Neural crest cell (in vitro differentiated cells): Measurements from ENCODE around the gene CXCL16. TPM values are rescaled to one million over a fixed set of nuclear protein-coding genes. Genes with fewer than 3 reads are reported as not detected.
A peak's percentile ranks its signal among the peaks of the same experiment; 100 is the strongest.

Source experiments
- DNase-seq: peaks from one replicate; pipeline ENCODE4 v3.0.0; 2021; ENCODE audit warnings: low read depth, mixed read lengths, low spot score
- H3K27ac Mint-ChIP-seq: one replicate; pipeline ENCODE4 v1.8.0; 2021; ENCODE audit warnings: mild to moderate bottlenecking, mixed read lengths; ENCODE audit not compliant: unreplicated experiment
- H3K27me3 Mint-ChIP-seq: 2 replicates; pipeline ENCODE4 v1.8.0; 2021; ENCODE audit warnings: low read depth, mild to moderate bottlenecking, mixed read lengths
- H3K36me3 Mint-ChIP-seq: 2 replicates; pipeline ENCODE4 v1.8.0; 2021; ENCODE audit warnings: low read depth, mild to moderate bottlenecking, mixed read lengths
- H3K4me1 Mint-ChIP-seq: 2 replicates; pipeline ENCODE4 v1.8.0; 2021; ENCODE audit warnings: mixed read lengths
- H3K4me3 Mint-ChIP-seq: one replicate; pipeline ENCODE4 v1.8.0; 2021; ENCODE audit warnings: mild to moderate bottlenecking, mixed read lengths
- H3K9me3 Mint-ChIP-seq: 2 replicates; pipeline ENCODE4 v1.8.0; 2021; ENCODE audit warnings: mixed read lengths
- total RNA-seq: library from RNA; stranded (reverse); gene quantifications from 2 replicates; pipeline ENCODE4 v1.2.1, GENCODE V29; 2021
- TF ChIP-seq, protein P1 (sequence below): fragments of 200-600 bp; sonication (generic); conservative IDR thresholded peaks from 2 replicates; pipeline ENCODE4 v1.5.0; 2021; ENCODE audit warnings: antibody characterized with exemption, mild to moderate bottlenecking

CXCL16 gene
- total RNA-seq, 1 donor from 2014 or later = not detected

- Mint-ChIP-seq H3K27me3 (peaks cover 19% of the 10 kb centered on the region), H3K9me3 (no peaks in the 10 kb centered on the region), H3K4me3 (no peak overlapping the region), H3K4me1 (peaks cover 13% of the 10 kb centered on the region), H3K36me3 (no peaks in the 10 kb centered on the region), H3K27ac (no peak overlapping the region)
- TF ChIP-seq, protein P1, sequence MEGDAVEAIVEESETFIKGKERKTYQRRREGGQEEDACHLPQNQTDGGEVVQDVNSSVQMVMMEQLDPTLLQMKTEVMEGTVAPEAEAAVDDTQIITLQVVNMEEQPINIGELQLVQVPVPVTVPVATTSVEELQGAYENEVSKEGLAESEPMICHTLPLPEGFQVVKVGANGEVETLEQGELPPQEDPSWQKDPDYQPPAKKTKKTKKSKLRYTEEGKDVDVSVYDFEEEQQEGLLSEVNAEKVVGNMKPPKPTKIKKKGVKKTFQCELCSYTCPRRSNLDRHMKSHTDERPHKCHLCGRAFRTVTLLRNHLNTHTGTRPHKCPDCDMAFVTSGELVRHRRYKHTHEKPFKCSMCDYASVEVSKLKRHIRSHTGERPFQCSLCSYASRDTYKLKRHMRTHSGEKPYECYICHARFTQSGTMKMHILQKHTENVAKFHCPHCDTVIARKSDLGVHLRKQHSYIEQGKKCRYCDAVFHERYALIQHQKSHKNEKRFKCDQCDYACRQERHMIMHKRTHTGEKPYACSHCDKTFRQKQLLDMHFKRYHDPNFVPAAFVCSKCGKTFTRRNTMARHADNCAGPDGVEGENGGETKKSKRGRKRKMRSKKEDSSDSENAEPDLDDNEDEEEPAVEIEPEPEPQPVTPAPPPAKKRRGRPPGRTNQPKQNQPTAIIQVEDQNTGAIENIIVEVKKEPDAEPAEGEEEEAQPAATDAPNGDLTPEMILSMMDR = no peak
- DNase-seq = no peak
Measured at GRCh38 chr17:4728124-4728523, 11.6 kb downstream of the CXCL16 start.

DNA sequence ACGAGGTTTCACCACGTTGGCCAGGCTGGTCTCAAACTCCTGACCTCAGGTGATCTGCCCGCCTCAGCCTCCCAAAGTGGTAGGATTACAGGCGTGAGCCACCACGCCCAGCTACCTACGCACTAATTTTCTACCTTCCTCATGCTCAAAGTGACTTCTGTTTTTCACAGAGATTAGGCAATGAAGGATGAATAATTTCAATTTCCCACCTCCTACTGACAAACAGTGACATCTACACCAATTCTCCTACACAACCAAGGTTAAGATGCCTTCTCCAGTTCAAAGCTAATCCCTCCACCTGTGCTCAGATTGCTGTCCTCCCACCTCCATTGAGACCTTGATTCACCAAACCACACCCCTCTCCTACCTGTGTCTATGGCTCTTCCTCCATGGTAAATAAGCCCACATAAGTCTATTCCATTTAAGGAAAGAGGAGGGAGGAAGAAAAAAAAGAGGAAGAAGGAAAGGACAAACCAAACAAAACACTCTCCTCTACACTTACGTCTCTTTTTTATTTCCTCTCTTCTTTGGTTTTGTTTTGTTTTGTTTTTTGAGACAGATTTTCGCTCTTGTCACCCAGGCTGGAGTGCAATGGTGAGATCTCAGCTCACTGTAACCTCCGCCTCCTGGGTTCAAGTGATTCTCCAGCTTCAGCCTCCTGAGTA lies 13.9 kb downstream of the CXCL16 start:
- Mint-ChIP-seq H3K4me3 (no peak overlapping the region), H3K36me3 (no peaks in the 10 kb centered on the region), H3K27ac (no peak overlapping the region), H3K4me1 (peaks cover 4% of the 10 kb centered on the region), H3K27me3 (peaks cover 16% of the 10 kb centered on the region), H3K9me3 (no peaks in the 10 kb centered on the region)
- TF ChIP-seq, protein P1 = no peak
- DNase-seq = no peak

- Mint-ChIP-seq H3K36me3 (no peaks in the 10 kb centered on the region), H3K27ac (no peak overlapping the region), H3K27me3 (peaks cover 16% of the 10 kb centered on the region), H3K4me1 (no peaks in the 10 kb centered on the region), H3K9me3 (no peaks in the 10 kb centered on the region), H3K4me3 (no peak overlapping the region)
- DNase-seq = no peak
- TF ChIP-seq, protein P1 = no peak
Measured at GRCh38 chr17:4724650-4725049, 15.1 kb downstream of the CXCL16 start.

DNA sequence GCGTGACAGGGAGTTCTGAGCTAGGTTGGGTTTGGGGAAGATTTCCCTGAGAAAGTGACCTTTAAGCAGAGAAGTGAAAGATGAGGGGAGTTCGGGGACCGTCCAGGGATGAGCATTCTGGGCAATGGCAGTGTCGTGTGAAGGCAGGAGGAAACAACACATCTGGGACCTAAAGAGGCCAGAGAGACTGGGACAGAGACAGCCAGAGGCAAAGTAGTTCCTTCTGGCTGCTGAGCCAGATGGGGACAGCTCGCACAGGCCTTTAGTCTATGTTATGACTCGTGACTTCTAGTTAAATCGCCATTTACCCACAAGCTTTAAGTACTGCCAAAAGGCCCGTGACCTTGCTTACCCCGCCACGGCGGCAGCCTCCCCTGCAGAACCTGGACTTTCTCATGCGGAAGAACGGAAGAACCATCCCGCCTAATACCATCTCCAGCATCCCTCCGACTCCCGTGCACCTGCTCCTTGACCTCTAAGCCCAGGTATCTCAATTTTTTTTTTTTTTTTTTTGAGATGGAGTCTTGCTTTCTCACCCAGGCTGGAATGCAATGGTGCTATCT lies 17.0 kb downstream of the CXCL16 start:
- Mint-ChIP-seq H3K9me3 (no peaks in the 10 kb centered on the region), H3K36me3 (no peaks in the 10 kb centered on the region), H3K4me1 (no peaks in the 10 kb centered on the region), H3K27ac (no peak overlapping the region), H3K27me3 (peaks cover 14% of the 10 kb centered on the region), H3K4me3 (no peak overlapping the region)
- DNase-seq = no peak
- TF ChIP-seq, protein P1 = no peak

DNA sequence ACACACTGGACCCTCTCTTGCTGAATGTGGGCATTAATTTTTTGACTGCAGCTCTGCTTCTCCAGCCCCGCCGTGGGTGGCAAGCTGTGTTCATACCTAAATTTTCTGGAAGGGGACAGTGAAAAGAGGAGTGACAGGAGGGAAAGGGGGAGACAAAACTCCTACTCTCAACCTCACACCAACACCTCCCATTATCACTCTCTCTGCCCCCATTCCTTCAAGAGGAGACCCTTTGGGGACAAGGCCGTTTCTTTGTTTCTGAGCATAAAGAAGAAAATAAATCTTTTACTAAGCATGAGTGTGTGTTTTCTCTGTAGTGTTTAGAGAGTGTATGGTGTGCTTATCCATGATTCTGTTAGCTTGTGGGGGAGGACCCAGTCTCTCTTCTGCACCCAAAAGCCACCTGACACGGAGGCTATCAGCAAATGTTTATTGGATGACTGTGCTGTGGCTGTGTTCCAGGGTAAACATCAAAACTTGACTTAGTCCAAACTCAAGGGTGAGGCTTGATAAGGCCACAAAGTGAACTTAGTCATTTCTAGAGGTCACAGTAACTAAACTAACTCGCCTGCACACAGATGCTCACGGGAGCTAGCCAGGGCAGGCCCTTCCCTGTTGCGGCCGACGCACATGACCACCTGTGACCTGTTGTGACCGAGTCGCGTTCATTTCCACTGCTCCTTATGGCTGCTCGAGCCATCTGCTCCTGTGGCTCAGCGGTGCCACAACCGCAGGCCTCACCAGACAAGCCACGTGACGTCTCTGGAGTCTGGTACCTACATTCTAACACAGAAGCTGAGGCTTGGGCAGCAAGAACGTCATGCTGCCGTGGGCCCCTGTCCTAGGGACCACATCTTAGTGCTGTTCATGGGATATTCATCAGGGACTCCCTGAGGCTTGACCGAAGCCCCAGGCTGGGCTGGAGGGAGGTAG lies 18.3 kb downstream of the CXCL16 start:
- Mint-ChIP-seq H3K27me3 (peaks cover 9% of the 10 kb centered on the region), H3K4me1 (no peaks in the 10 kb centered on the region), H3K9me3 (no peaks in the 10 kb centered on the region), H3K27ac (peak overlapping the region; percentile 31), H3K4me3 (no peak overlapping the region), H3K36me3 (no peaks in the 10 kb centered on the region)
- no peak for DNase-seq
- TF ChIP-seq, protein P1 = no peak
